Neural progenitor cell (in vitro differentiated cells): ENCODE measurements around the gene ATP6V1B1. TPM values are rescaled to one million over a fixed set of nuclear protein-coding genes. Genes with fewer than 3 reads are reported as not detected.

ENCODE experiments used
- DNase-seq: peaks from one replicate; pipeline ENCODE4 v3.0.0-alpha.2; 2016; ENCODE audit warnings: low spot score
- H2AFZ ChIP-seq: fragments of 200-600 bp; sonication (generic); replicated peaks from 2 replicates; pipeline ENCODE4 v1.6.1; 2016; ENCODE audit warnings: antibody characterized with exemption
- H3F3A ChIP-seq: fragments of 200-600 bp; sonication (generic); 2 replicates; pipeline ENCODE4 v1.6.1; 2016; ENCODE audit warnings: antibody characterized with exemption, low read depth
- H3K27ac ChIP-seq: fragments of 200-600 bp; sonication (generic); 2 replicates; pipeline ENCODE4 v1.5.1; 2016; ENCODE audit warnings: mild to moderate bottlenecking
- H3K27me3 ChIP-seq: fragments of 200-600 bp; sonication (generic); 2 replicates; pipeline ENCODE4 v1.6.1; 2016; ENCODE audit warnings: mild to moderate bottlenecking, moderate library complexity
- H3K36me3 ChIP-seq: fragments of 200-600 bp; sonication (generic); 2 replicates; pipeline ENCODE4 v1.5.1; 2016
- H3K4me1 ChIP-seq: fragments of 200-600 bp; sonication (generic); 2 replicates; pipeline ENCODE4 v1.6.1; 2016; ENCODE audit warnings: mixed run types
- H3K4me2 ChIP-seq: fragments of 200-600 bp; sonication (generic); 2 replicates; pipeline ENCODE4 v1.6.1; 2016
- H3K4me3 ChIP-seq: fragments of 200-600 bp; sonication (generic); 2 replicates; pipeline ENCODE4 v1.5.1; 2016
- H3K79me2 ChIP-seq: fragments of 200-600 bp; sonication (generic); 2 replicates; pipeline ENCODE4 v1.6.1; 2016; ENCODE audit warnings: low read depth
- H3K9ac ChIP-seq: fragments of 200-600 bp; sonication (generic); 2 replicates; pipeline ENCODE4 v1.6.1; 2016
- H3K9me3 ChIP-seq: fragments of 200-600 bp; sonication (generic); 2 replicates; pipeline ENCODE4 v1.5.1; 2016; ENCODE audit warnings: low read depth
- H4K20me1 ChIP-seq: fragments of 200-600 bp; sonication (generic); 2 replicates; pipeline ENCODE4 v1.6.1; 2016; ENCODE audit warnings: low read depth
- H3K27ac Mint-ChIP-seq: 3 replicates; pipeline ENCODE4 v1.8.0; 2021; ENCODE audit warnings: mixed read lengths
- H3K27me3 Mint-ChIP-seq: 2 replicates; pipeline ENCODE4 v1.8.0; 2022; ENCODE audit warnings: low read depth, mild to moderate bottlenecking, inconsistent platforms, moderate library complexity, mixed read lengths; ENCODE audit not compliant: insufficient read depth
- H3K36me3 Mint-ChIP-seq: 3 replicates; pipeline ENCODE4 v1.8.0; 2021; ENCODE audit warnings: mixed read lengths
- H3K4me1 Mint-ChIP-seq: 3 replicates; pipeline ENCODE4 v1.8.0; 2021; ENCODE audit warnings: mixed read lengths
- H3K4me3 Mint-ChIP-seq: 3 replicates; pipeline ENCODE4 v1.8.0; 2021; ENCODE audit warnings: mild to moderate bottlenecking, moderate library complexity, mixed read lengths
- H3K9me3 Mint-ChIP-seq: 3 replicates; pipeline ENCODE4 v1.8.0; 2020; ENCODE audit warnings: mixed read lengths
- EZH2 ChIP-seq: fragments of 200-600 bp; sonication (generic); IDR thresholded peaks from 2 replicates; pipeline ENCODE4 v1.6.1; 2017; ENCODE audit warnings: antibody characterized with exemption, mild to moderate bottlenecking, moderate library complexity
- EZH2phosphoT487 ChIP-seq: fragments of 200-600 bp; sonication (generic); IDR thresholded peaks from 2 replicates; pipeline ENCODE4 v1.6.1; 2017; ENCODE audit warnings: antibody characterized with exemption
- total RNA-seq: library from RNA; depleted of rRNA; stranded (reverse); fragments of >200 nt; gene quantifications from 2 replicates; pipeline ENCODE4 v1.2.3, GENCODE V29; 2015; ENCODE audit warnings: low replicate concordance
- TF ChIP-seq, protein P1 (sequence below): fragments of 200-600 bp; sonication (generic); IDR thresholded peaks from 2 replicates; pipeline ENCODE4 v1.5.1; 2017; ENCODE audit warnings: antibody characterized with exemption, mild to moderate bottlenecking

The ATP6V1B1 gene
- total RNA-seq, 1 donor from 2014 or later, result 1.1 TPM

GRCh38 chr2:70946832-70947442, 11.2 kb downstream of the ATP6V1B1 start:
- peaks cover 92% of the 10 kb centered on the region for H3K27me3 ChIP-seq
- no peak overlapping the region for H3K4me2 ChIP-seq
- H3K4me3 Mint-ChIP-seq, result no peak overlapping the region
- peaks cover 23% of the 10 kb centered on the region for H3K4me1 ChIP-seq
- peaks cover 35% of the 10 kb centered on the region for H3K4me1 Mint-ChIP-seq
- H3K27ac ChIP-seq, result no peak overlapping the region
- peak; percentile 84 for DNase-seq
- H3K4me3 ChIP-seq, result no peak overlapping the region
- no peaks in the 10 kb centered on the region for H3K9me3 Mint-ChIP-seq
- no peak overlapping the region for H3K9ac ChIP-seq
- no peak overlapping the region for H3K27ac Mint-ChIP-seq
- TF ChIP-seq EZH2, result peak; percentile 29
- TF ChIP-seq, protein P1, sequence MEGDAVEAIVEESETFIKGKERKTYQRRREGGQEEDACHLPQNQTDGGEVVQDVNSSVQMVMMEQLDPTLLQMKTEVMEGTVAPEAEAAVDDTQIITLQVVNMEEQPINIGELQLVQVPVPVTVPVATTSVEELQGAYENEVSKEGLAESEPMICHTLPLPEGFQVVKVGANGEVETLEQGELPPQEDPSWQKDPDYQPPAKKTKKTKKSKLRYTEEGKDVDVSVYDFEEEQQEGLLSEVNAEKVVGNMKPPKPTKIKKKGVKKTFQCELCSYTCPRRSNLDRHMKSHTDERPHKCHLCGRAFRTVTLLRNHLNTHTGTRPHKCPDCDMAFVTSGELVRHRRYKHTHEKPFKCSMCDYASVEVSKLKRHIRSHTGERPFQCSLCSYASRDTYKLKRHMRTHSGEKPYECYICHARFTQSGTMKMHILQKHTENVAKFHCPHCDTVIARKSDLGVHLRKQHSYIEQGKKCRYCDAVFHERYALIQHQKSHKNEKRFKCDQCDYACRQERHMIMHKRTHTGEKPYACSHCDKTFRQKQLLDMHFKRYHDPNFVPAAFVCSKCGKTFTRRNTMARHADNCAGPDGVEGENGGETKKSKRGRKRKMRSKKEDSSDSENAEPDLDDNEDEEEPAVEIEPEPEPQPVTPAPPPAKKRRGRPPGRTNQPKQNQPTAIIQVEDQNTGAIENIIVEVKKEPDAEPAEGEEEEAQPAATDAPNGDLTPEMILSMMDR, result peak; percentile 93
- TF ChIP-seq EZH2phosphoT487, result peak; percentile 39
- H3K79me2 ChIP-seq, result no peaks in the 10 kb centered on the region
- no peak overlapping the region for H2AFZ ChIP-seq
- H3K9me3 ChIP-seq, result no peaks in the 10 kb centered on the region
- H3F3A ChIP-seq, result peaks cover 14% of the 10 kb centered on the region
- no peaks in the 10 kb centered on the region for H3K36me3 Mint-ChIP-seq
- H3K27me3 Mint-ChIP-seq, result peaks cover 24% of the 10 kb centered on the region
- peaks cover 17% of the 10 kb centered on the region for H4K20me1 ChIP-seq
- no peaks in the 10 kb centered on the region for H3K36me3 ChIP-seq

DNA sequence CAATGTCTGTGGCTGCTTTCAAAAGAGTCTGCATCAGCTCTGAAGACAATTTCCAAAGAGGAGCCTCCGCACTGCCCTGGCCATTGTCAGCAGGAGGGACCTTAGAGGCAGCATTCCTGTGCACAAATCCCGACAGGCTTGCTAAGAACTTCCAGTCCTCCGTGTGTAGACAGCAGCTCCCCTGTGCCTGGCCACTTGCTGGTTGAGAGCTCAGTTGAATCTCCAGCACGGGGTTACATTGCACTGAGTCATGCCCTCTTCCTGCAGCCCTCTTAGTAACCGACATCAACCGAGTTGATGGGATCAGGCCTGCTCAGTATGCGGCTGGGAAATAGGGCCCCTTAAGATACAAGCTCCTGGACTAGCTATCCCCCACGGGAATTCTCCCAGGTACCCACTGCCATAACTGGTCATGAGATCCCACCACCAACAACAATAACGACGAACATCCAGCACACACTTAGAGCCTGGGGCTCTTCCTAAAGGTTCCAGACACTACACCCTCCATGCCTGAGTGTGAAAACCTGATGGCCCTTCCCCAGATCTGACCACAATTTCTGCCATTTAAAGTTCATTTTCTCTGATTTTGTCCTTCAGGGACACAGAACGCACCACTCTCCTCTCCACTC, 12.0 kb downstream of the ATP6V1B1 start:
- Mint-ChIP-seq H3K4me1 (peaks cover 30% of the 10 kb centered on the region), H3K36me3 (no peaks in the 10 kb centered on the region), H3K27ac (no peak overlapping the region), H3K27me3 (peaks cover 25% of the 10 kb centered on the region), H3K9me3 (no peaks in the 10 kb centered on the region), H3K4me3 (peak overlapping the region; percentile 51)
- DNase-seq, result no peak
- Histone ChIP-seq H3K36me3 (no peaks in the 10 kb centered on the region), H3K4me1 (peaks cover 17% of the 10 kb centered on the region), H3K4me2 (no peak overlapping the region), H2AFZ (no peak overlapping the region), H3K4me3 (no peak overlapping the region), H3K27me3 (peaks cover 94% of the 10 kb centered on the region), H3K27ac (no peak overlapping the region), H3K79me2 (no peaks in the 10 kb centered on the region), H4K20me1 (peaks cover 17% of the 10 kb centered on the region), H3K9ac (no peak overlapping the region), H3F3A (peaks cover 13% of the 10 kb centered on the region), H3K9me3 (no peaks in the 10 kb centered on the region)
- TF ChIP-seq EZH2 (peak; percentile 1), EZH2phosphoT487 (no peak)

DNA sequence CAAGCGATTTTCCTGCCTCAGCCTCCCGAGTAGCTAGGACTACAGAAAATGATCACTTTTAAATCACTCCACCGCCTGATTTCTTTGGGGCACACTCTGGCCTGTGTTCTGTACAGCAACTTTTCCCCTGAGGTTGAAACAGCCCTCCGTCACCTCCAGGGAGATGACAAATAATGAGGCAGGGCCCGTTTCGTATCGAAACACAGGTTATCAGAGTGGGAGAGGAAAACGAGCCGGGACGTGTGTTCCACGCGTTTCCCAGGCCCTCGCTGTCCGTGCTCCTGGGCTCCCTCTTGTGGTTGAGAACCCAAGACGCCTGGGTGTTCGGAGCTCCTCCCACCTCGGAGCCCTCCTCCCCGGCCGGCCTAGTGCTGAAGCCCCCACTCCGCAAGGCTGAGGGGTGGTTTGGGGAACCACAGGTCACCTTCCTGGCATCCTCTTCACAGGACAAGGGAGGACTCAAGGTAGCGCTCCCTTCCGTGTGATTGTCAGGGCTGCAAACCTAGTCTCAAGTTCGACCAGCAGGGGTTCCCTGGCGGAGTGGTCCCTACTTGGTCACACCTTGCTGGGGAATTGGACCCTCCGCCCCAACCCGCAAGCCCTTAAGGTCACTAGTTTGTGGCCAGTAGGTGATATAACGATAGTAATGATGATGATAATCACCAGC, 12.8 kb downstream of the ATP6V1B1 start:
- no peaks in the 10 kb centered on the region for H3K36me3 Mint-ChIP-seq
- H3K27ac Mint-ChIP-seq, result peak overlapping the region; percentile 55
- H3K4me1 ChIP-seq, result peaks cover 9% of the 10 kb centered on the region
- peak overlapping the region; percentile 58 for H3K4me2 ChIP-seq
- H3K9ac ChIP-seq, result no peak overlapping the region
- H3F3A ChIP-seq, result peaks cover 7% of the 10 kb centered on the region
- H3K27me3 Mint-ChIP-seq, result peaks cover 23% of the 10 kb centered on the region
- H3K36me3 ChIP-seq, result no peaks in the 10 kb centered on the region
- H3K4me1 Mint-ChIP-seq, result peaks cover 22% of the 10 kb centered on the region
- H3K4me3 Mint-ChIP-seq, result peak overlapping the region; percentile 51
- no peaks in the 10 kb centered on the region for H3K79me2 ChIP-seq
- H3K27me3 ChIP-seq, result peaks cover 98% of the 10 kb centered on the region
- peak; percentile 87 for DNase-seq
- no peak overlapping the region for H3K27ac ChIP-seq
- no peaks in the 10 kb centered on the region for H3K9me3 ChIP-seq
- no peak overlapping the region for H3K4me3 ChIP-seq
- TF ChIP-seq EZH2 (peak; percentile 69), EZH2phosphoT487 (no peak)
- TF ChIP-seq, protein P1, result peak; percentile 86
- no peaks in the 10 kb centered on the region for H3K9me3 Mint-ChIP-seq
- H2AFZ ChIP-seq, result no peak overlapping the region
- H4K20me1 ChIP-seq, result peaks cover 14% of the 10 kb centered on the region
